HG02763 (cell line): ENCODE measurements around the gene TFAP2B.

Source experiments
- ATAC-seq: cut with Tn5 transposase; IDR thresholded peaks from one replicate; pipeline ENCODE4 v1.9.1; 2021; ENCODE audit warnings: mild to moderate bottlenecking, moderate library complexity; ENCODE audit not compliant: unreplicated experiment

Gene TFAP2B

GRCh38 chr6:50847890-50848594 lies 29.4 kb downstream of the TFAP2B start:
- no peak for ATAC-seq

GRCh38 chr6:50848989-50849795 lies 30.5 kb downstream of the TFAP2B start:
- ATAC-seq = no peak

GRCh38 chr6:50849796-50850180 lies 31.1 kb downstream of the TFAP2B start:
- ATAC-seq = no peak

- no peak for ATAC-seq
Observed at GRCh38 chr6:50850223-50851048, 31.8 kb downstream of the TFAP2B start.

- ATAC-seq = no peak
Observed at GRCh38 chr6:50851049-50851845, 32.6 kb downstream of the TFAP2B start.

GRCh38 chr6:50853939-50854338 lies 35.3 kb downstream of the TFAP2B start:
- ATAC-seq = no peak

- ATAC-seq = no peak
Observed at GRCh38 chr6:50861692-50862091, 43.0 kb downstream of the TFAP2B start.

- no peak for ATAC-seq
Observed at GRCh38 chr6:50862176-50862575, 43.5 kb downstream of the TFAP2B start.

- ATAC-seq = no peak
Observed at GRCh38 chr6:50864601-50865000, 45.9 kb downstream of the TFAP2B start.

GRCh38 chr6:50868466-50868865 lies 49.8 kb downstream of the TFAP2B start:
- no peak for ATAC-seq

GRCh38 chr6:50873167-50873566 lies 54.5 kb downstream of the TFAP2B start:
- no peak for ATAC-seq

- ATAC-seq = no peak
Observed at GRCh38 chr6:50884364-50884763, 65.7 kb downstream of the TFAP2B start.

GRCh38 chr6:50887112-50887511 lies 68.4 kb downstream of the TFAP2B start:
- ATAC-seq = no peak

GRCh38 chr6:50889497-50889896 lies 70.8 kb downstream of the TFAP2B start:
- no peak for ATAC-seq

- no peak for ATAC-seq
Observed at GRCh38 chr6:50889935-50890334, 71.3 kb downstream of the TFAP2B start.

GRCh38 chr6:50890579-50890978 lies 71.9 kb downstream of the TFAP2B start:
- no peak for ATAC-seq

- no peak for ATAC-seq
Observed at GRCh38 chr6:50891290-50891689, 72.6 kb downstream of the TFAP2B start.
